HepG2 (cell line): ENCODE data around the gene IFNK.

Experiments used
- ATF7 ChIP-seq, 2 experiments: fragments of 450-650 bp in 1 of 2; sonication (generic) in 1 of 2; formaldehyde crosslinking in 1 of 2; IDR thresholded peaks; 2 replicates each; pipeline versions ENCODE4 v1.4.0 to v1.6.1; 2016 to 2020; ENCODE audit warnings: antibody characterized with exemption in 1 of 2, mild to moderate bottlenecking in 1 of 2, missing genetic modification reagents in 1 of 2
- CHD4 ChIP-seq: fragments of 200-600 bp; sonication (generic); IDR thresholded peaks from 2 replicates; pipeline ENCODE4 v1.7.0; 2017; ENCODE audit warnings: mild to moderate bottlenecking, low read length, borderline replicate concordance
- CTCF ChIP-seq: sonication (generic); formaldehyde crosslinking; IDR thresholded peaks from 2 replicates; pipeline ENCODE4 v1.5.0; 2020; ENCODE audit warnings: mild to moderate bottlenecking, missing genetic modification reagents, moderate library complexity
- KDM4B ChIP-seq: sonication (generic); formaldehyde crosslinking; IDR thresholded peaks from 2 replicates; pipeline ENCODE4 v1.4.0; 2020; ENCODE audit warnings: missing genetic modification reagents
- POLR2AphosphoS5 ChIP-seq: IDR thresholded peaks from 2 replicates; pipeline ENCODE4 v1.6.1; 2012; ENCODE audit warnings: low read depth, low read length
- RBAK ChIP-seq: sonication (generic); formaldehyde crosslinking; IDR thresholded peaks from 2 replicates; pipeline ENCODE4 v1.5.1; 2020; ENCODE audit warnings: mild to moderate bottlenecking, missing genetic modification reagents
- YEATS2 ChIP-seq: sonication (generic); formaldehyde crosslinking; IDR thresholded peaks from 2 replicates; pipeline ENCODE4 v1.4.0; 2020; ENCODE audit warnings: missing genetic modification reagents, borderline replicate concordance
- YY1 ChIP-seq: IDR thresholded peaks from 2 replicates; pipeline ENCODE4 v1.6.1; 2011; ENCODE audit warnings: low read length, low read depth, moderate library complexity, mild to moderate bottlenecking; ENCODE audit not compliant: insufficient read depth, insufficient replicate concordance
- ZBTB21 ChIP-seq: sonication (generic); formaldehyde crosslinking; IDR thresholded peaks from 2 replicates; pipeline ENCODE4 v1.4.0; 2020; ENCODE audit warnings: missing genetic modification reagents
- ZBTB40 ChIP-seq, 2 experiments: fragments of 450-650 bp in 1 of 2; sonication (generic) in 1 of 2; formaldehyde crosslinking in 1 of 2; IDR thresholded peaks; 2 replicates each; pipeline versions ENCODE4 v1.6.1 to v1.8.0; 2016 to 2022; ENCODE audit warnings: antibody characterized with exemption in 1 of 2, mild to moderate bottlenecking in 1 of 2, missing genetic modification reagents in 1 of 2
- ZNF274 ChIP-seq: sonication (generic); formaldehyde crosslinking; IDR thresholded peaks from 2 replicates; pipeline ENCODE4 v1.5.1; 2020; ENCODE audit warnings: mild to moderate bottlenecking, missing genetic modification reagents
- ZNF337 ChIP-seq: sonication (generic); formaldehyde crosslinking; IDR thresholded peaks from 2 replicates; pipeline ENCODE4 v1.5.1; 2020; ENCODE audit warnings: missing genetic modification reagents, low read depth, mild to moderate bottlenecking, borderline replicate concordance
- ZNF850 ChIP-seq: sonication (generic); formaldehyde crosslinking; conservative IDR thresholded peaks from 2 replicates; pipeline ENCODE4 v1.9.0; 2021; ENCODE audit warnings: mild to moderate bottlenecking, missing genetic modification reagents

GRCh38 chr9:27571011-27571410 lies 46.9 kb downstream of the IFNK start:
- TF ChIP-seq RBAK (CRISPR knock-in tag), result no peak
- no peak for TF ChIP-seq CTCF (CRISPR knock-in tag)
- no peak for TF ChIP-seq ZNF850 (CRISPR knock-in tag)
- TF ChIP-seq YEATS2 (CRISPR knock-in tag), result no peak
- no peak for TF ChIP-seq POLR2AphosphoS5
- TF ChIP-seq ZBTB21 (CRISPR knock-in tag), result no peak
- TF ChIP-seq ZBTB40 (IDR thresholded peaks at IDR 0.05), result no peak
- TF ChIP-seq ZBTB40 (CRISPR knock-in tag; IDR thresholded peaks at IDR 0.05), result no peak
- no peak for TF ChIP-seq ATF7 (IDR thresholded peaks at IDR 0.05)
- no peak for TF ChIP-seq ATF7 (CRISPR knock-in tag; IDR thresholded peaks at IDR 0.05)
- TF ChIP-seq ZNF274, result no peak
- TF ChIP-seq ZNF337, result no peak
- TF ChIP-seq YY1, result no peak
- no peak for TF ChIP-seq KDM4B (CRISPR knock-in tag)
- no peak for TF ChIP-seq CHD4
